GM18507 (cell line): Measurements from ENCODE around the gene FERMT3.
"Not testable (repeated sequence)": the region's sequence is repeated elsewhere in the genome, so short reads cannot be mapped to it uniquely, and the experiment has no call there.

Source experiments
- DNase-seq: peaks from one replicate; pipeline ENCODE4 v3.0.0; 2011; ENCODE audit warnings: low read depth; ENCODE audit not compliant: insufficient read length; ENCODE audit errors: extremely low spot score
- FAIRE-seq: peaks from 2 replicates; lab custom pipeline; 2011; peaks lifted over from hg19 to GRCh38; lab: Jason Lieb, UNC

FERMT3 gene

GRCh38 chr11:64206457-64207255 lies at the start of gene FERMT3:
Gene FERMT3 (plus strand): TSS chr11:64206721. CDS start chr11:64207365, 644 bp downstream.
- peak; percentile 70 for FAIRE-seq

GRCh38 chr11:64157631-64158394 lies 48.7 kb upstream of the FERMT3 start:
- no peak for FAIRE-seq

More at GRCh38 chr11:64206457-64207255, at the start of gene FERMT3:
- DNase-seq: no peak

DNA sequence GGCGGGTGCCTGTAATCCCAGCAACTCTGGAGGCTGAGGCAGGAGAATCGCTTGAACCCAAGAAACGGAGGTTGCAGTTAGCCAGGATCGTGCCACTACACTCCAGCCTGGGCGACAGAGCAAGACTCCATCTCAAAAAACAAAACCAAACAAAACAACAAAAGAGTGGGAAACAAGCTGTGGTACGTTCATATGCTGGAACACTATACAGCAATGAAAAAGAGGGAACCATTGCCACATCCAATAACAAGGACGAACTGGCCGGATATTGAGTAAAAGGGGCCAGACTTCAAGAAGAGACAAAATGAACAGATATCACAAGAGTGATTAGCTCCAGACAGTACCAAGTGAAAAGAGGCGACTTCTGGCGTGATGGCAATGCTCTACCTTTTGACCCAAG lies 45.5 kb upstream of the FERMT3 start:
- DNase-seq (no peak), FAIRE-seq (no peak)

More at GRCh38 chr11:64157631-64158394, 48.7 kb upstream of the FERMT3 start:
- DNase-seq: no peak

DNA sequence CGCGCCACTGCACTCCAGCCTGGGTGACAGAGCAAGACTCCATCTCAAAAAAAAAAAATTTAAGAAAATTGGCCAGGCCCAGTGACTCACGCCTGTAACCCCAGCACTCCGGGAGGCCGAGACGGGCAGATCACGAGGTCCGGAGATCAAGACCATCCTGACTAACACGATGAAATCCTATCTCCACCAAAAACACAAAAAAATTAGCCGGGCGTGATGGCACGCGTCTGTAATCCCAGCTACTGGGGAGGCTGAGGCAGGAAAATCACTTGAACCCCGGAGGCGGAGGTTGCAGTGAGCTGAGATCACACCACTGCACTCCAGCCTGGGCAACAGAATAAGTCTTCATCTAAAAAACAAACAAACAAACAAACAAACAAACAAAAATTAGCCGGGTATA lies 43.8 kb upstream of the FERMT3 start:
- not testable (repeated sequence) for DNase-seq, FAIRE-seq

GRCh38 chr11:64163951-64164350 lies 42.6 kb upstream of the FERMT3 start:
- no peak for FAIRE-seq
- DNase-seq: no peak

DNA sequence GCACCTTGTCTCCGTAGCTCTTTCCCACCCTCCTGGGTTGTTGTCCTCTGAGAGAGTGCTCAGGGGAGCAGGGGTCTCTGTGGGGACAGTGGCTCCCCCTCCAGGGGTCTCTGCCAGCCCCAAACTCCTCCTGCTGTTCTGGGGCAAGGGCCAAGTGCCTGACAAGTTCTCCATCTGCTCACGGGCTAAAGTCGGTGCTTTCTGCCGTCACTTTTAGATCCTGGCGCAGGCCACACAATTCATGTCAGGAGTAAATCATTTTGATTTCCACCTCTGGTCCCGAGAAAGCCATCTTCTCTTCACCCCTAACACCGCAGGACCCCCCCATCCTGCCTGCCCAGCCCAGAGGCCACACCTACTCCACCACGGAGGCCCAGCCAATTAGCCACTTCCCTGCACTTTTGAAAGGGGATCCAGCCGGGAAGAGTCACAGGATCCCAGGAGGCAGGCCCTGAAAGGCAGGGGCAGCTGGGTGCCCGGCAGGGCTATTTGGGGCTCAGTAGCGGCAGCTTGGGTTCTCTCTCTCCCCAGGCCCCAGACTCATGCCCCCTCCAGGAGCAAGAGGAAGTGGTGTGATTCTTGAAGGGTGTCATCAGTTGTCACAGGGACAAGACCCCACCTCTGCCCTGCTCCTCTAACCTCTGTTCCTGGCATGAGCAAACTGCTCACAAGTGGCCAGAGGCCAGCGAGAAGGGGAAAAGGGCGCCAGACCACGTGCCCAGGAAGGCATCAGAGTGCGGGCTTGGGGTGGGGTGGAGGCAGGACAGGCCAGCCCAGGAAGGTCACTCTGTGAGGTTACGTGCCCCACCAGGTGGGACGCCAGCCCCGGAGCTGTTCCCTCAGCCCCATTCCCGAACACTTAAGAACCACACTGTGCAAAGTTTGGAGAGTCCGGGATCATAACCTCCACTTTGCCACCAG lies 41.9 kb upstream of the FERMT3 start:
- FAIRE-seq (no peak), DNase-seq (no peak)

GRCh38 chr11:64165481-64165841 lies 41.1 kb upstream of the FERMT3 start:
- FAIRE-seq (no peak), DNase-seq (no peak)

DNA sequence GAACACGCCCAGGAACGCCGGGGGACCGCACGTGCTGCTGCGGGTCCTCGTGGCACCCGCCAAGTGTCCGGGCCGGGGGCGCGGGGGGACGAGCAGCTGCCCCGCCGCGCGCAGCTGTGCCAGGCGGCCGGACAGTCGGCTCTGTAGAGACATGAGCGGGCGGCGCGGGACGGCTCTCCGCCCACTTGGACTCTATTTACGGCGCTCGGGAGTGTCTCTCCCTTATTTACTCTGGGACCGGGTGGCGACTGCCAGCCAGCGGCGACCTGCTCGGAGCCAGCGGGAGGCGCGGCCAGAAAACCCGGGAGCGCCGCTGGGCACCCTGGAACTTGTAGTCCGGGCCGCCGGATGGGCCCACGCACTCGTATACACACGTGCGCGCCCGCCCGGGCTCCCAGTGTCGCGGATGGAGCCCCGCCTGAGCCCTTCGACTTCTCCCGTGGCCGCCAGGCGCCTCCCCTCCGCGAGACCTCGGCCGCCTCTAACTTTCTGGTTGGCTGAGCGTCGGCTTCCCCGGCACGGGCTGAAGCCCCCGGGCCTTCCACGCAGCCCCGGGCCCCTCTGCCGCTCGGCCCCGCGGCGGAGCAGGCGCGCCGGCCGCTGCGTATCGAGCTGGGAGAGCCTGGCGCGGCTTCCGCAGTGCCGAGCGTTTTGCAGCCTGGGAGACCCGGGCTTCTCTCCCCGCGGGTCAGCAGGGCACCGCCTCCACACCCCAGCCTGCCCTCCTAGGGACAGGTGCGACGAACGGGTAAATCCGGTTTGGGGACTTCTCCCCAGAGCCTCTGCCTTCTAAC lies 40.5 kb upstream of the FERMT3 start, which contains the start of gene MACROD1:
TSS of gene MACROD1 (minus strand) at position 272 of the 794 bp plus-strand sequence. CDS start at position 153, 119 bp downstream.
- DNase-seq (peak; percentile 74), FAIRE-seq (no peak)

DNA sequence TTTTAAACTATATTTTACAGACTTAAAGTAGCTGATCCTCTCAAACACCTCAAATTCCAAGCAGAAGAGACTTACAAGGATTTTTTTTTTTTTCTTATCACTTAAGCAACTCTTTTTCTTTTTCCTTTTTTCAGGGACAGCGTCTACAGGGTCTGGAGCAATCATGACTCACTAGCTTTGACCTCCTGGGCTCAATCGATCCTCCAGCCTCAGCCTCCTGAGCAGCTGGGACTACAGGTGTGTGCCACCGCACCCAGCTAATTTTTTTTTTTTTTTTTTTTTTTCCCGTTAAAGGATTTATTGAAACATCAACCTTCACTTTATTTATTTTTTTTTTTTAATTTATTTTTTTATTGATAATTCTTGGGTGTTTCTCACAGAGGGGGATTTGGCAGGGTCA lies 36.1 kb upstream of the FERMT3 start:
- DNase-seq: no peak
- FAIRE-seq: no peak

DNA sequence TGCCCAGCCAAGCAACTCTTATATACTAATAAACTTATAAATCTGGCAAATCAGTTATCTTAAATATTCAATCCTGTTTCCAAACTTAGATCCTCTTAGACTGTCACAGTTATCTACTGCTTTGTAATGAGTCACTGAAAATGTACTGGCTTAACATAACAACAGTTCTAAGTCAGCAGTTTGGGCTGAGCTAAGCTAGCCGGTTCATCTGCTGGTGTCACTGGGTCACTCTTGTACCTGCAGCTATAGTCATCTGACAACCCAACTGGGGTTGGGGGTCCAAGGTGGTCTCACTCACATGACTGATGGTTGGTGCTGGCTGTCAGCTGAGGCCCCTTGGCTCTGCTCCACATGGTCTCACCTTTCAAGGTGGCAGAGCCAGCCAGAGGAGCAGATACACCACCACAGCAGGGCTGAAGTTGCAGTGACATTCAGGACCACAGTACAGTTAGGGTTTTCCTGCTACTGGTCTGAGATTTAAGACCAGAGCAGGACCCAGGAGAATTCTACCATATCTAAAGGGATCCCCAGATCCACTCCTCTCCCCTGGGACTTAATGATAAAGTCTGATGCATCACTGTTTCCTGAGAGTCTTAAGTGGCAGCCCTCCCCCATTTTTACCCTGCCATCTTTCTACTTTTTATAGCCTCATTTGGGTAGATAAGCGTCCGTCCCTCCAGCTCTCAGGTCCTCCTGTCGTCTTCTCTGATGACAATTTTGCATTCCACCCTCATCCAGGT lies 32.7 kb upstream of the FERMT3 start:
- no peak for DNase-seq
- no peak for FAIRE-seq

DNA sequence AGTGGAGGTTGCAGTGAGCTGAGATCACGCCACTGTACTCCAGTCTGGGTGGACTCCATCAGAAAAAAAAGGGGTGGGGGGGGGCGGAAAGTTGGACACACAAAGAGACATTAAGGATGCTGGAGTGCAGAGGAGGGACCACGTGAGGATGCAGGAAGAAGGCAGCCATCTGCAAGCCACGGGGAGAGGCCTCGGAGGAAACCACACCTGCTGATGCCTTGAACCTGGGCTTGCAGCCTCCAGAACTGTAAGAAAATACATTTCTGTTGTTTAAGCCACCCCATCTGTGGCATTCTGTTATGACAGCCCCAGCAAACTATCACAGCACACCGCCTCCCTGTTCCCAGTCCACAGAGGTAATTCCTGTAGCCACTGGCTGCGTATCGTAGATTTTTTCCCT lies 29.8 kb upstream of the FERMT3 start:
- DNase-seq: no peak
- no peak for FAIRE-seq

DNA sequence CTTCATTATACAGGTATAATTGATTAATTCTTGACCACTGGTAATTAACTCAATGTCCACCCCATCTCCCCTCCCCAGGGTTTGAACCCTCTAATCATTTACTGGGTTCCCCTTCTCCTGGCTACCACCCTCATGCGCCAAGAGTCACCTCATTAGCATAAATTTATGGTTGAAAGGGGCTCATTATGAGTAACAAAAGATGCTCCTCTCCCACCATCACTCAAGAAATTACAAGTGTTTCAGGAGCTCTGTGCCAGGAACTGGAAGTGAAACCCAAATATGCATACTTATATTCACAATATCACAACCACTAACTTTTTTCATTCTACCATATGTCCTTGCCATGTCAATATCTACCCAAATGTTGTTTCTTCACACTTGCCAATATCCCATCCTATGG lies 28.3 kb upstream of the FERMT3 start:
- FAIRE-seq: no peak

DNA sequence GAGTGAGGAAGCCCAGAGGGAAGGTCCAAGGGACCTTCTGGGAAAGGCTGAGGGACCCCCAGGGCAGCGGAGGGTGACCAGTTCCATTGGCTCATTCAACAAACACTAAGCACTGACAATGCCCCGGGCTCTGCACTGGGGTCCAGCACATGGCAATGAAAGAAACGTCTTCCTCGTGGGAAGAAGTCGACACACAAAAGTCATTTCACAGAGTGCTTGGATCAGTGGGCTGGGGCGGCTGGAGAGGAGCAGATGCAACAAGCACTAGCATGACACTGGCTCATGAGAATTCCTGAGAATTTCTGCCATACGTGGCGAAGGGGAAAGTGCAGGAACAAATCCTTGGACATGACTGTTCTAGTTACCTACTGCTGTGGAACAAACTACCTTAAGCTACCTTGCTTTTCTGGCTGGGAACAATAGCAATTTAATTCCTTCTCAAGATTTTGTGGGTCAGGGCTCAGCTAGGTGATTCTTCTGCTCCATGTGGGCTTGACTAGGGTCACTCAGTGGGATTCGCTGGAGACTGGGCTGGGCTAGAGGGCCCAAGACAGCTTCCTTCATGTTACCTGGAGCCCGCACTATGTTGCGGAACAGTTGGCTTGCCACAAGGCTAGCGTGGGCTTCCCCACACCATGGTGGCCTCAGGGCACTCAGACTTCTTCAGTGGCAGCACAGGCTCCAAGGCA lies 27.4 kb upstream of the FERMT3 start:
- FAIRE-seq: no peak

More for the DNA sequence above, 28.3 kb upstream of the FERMT3 start:
- no peak for DNase-seq

GRCh38 chr11:64180891-64181290 lies 25.6 kb upstream of the FERMT3 start:
- no peak for DNase-seq

More for the DNA sequence above, 27.4 kb upstream of the FERMT3 start:
- DNase-seq: no peak

DNA sequence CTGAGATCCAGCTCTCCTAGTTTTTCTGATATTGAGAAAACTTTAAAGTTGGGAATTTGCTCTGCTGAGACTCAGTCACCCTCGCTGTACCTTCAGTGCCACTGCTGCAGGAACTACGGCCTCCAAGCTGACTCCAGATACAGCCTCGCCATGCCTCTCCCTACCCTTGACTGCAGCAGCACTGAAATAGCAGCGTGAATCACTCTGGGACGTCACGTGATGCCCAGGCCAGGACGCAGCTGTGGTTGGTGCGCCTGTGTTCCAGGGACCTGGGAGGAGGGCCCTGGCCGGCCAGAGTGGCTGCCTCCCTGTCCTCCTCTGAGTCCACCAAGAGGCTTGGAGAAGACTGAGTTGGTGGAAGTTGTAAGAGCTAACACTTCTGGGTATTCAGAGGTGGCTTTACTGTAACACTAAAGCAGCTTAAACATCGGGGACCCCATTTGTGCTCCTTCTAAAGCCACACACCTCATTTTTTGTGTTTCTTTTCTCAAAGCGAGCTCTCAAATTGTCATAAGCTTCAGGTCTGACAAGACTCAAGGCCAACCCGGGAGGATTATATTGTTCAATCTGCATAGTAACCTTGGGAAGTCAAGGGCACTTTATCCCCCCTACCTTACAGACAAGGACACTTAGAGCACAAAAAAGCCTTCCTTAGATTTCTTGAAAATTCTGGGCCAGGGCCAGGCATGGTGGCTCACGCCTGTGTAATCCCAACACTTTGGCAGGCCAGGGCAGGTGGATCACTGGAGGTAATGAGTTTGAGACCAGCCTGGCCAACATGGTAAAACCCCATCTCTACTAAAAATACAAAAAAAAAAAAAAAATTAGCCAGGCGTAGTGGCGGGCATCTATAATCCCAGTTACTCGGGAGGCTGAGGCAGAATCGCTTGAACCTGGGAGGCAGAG lies 24.8 kb upstream of the FERMT3 start:
- FAIRE-seq: peak; percentile 67
- DNase-seq: no peak

More at GRCh38 chr11:64180891-64181290, 25.6 kb upstream of the FERMT3 start:
- no peak for FAIRE-seq

DNA sequence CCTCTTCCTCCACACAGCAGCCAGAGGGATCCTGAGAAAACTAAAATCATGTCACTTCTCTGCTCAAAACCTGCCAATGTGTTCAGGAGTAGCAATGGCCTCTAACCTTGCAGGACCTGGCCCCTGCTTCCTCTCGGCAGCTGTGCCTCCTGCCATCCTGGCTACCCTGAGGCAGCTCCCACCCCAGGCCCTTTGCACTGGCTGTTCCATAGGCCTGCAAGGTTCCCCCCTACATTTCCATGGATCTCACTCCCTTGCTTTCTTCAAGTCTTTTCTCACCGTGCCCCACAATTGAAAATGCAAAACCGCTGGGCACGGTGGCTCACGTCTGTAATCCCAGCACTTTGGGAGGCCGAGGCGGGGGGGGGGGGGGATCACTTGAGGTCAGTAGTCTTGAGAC lies 22.6 kb upstream of the FERMT3 start:
- DNase-seq (no peak), FAIRE-seq (no peak)
